ENCODE data around the gene ADTRP. TPM values are rescaled to one million over a fixed set of nuclear protein-coding genes. Genes with fewer than 3 reads are reported as not detected.

The ADTRP gene
- total RNA-seq, 4 donors from 2014 or later, result 0.23 to 0.72 (median 0.67) TPM; not detected in 1

- no peaks in the 10 kb centered on the region for H3K27me3 ChIP-seq
- 80 to 81% methylated on average over 2 of the region's 2 CpGs for WGBS, 2 donors (ENCODE audit: low coverage in 1 of 2)
- no peak overlapping the region for H3K27ac ChIP-seq
- no peaks in the 10 kb centered on the region for H3K4me1 ChIP-seq
- ATAC-seq, result no peak
- TF ChIP-seq, protein P1, sequence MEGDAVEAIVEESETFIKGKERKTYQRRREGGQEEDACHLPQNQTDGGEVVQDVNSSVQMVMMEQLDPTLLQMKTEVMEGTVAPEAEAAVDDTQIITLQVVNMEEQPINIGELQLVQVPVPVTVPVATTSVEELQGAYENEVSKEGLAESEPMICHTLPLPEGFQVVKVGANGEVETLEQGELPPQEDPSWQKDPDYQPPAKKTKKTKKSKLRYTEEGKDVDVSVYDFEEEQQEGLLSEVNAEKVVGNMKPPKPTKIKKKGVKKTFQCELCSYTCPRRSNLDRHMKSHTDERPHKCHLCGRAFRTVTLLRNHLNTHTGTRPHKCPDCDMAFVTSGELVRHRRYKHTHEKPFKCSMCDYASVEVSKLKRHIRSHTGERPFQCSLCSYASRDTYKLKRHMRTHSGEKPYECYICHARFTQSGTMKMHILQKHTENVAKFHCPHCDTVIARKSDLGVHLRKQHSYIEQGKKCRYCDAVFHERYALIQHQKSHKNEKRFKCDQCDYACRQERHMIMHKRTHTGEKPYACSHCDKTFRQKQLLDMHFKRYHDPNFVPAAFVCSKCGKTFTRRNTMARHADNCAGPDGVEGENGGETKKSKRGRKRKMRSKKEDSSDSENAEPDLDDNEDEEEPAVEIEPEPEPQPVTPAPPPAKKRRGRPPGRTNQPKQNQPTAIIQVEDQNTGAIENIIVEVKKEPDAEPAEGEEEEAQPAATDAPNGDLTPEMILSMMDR (IDR thresholded peaks at IDR 0.05), result no peak
- no peak for TF ChIP-seq EP300 (IDR thresholded peaks at IDR 0.05)
- no peak for TF ChIP-seq POLR2AphosphoS5 (IDR thresholded peaks at IDR 0.05)
- no peak for TF ChIP-seq POLR2A (IDR thresholded peaks at IDR 0.05)
- no peaks in the 10 kb centered on the region for H3K9me3 ChIP-seq
- H3K4me3 ChIP-seq, result no peak overlapping the region
- H3K36me3 ChIP-seq, result no peaks in the 10 kb centered on the region
These were observed 99.5 kb downstream of the ADTRP start for GRCh38 chr6:11679099-11679498.

GRCh38 chr6:11675601-11676000 is 103.0 kb downstream of the ADTRP start:
- Histone ChIP-seq H3K9me3 (no peaks in the 10 kb centered on the region), H3K4me1 (no peaks in the 10 kb centered on the region), H3K27ac (no peak overlapping the region), H3K4me3 (no peak overlapping the region), H3K36me3 (no peaks in the 10 kb centered on the region), H3K27me3 (no peaks in the 10 kb centered on the region)
- WGBS, 2 donors (ENCODE audit: low coverage in 1 of 2), result 87 to 90% methylated on average over 2 of the region's 2 CpGs
- TF ChIP-seq EP300 (IDR thresholded peaks at IDR 0.05), result no peak
- TF ChIP-seq, protein P1 (IDR thresholded peaks at IDR 0.05), result no peak
- no peak for TF ChIP-seq POLR2AphosphoS5 (IDR thresholded peaks at IDR 0.05)
- no peak for TF ChIP-seq POLR2A (IDR thresholded peaks at IDR 0.05)
- ATAC-seq, result no peak

DNA sequence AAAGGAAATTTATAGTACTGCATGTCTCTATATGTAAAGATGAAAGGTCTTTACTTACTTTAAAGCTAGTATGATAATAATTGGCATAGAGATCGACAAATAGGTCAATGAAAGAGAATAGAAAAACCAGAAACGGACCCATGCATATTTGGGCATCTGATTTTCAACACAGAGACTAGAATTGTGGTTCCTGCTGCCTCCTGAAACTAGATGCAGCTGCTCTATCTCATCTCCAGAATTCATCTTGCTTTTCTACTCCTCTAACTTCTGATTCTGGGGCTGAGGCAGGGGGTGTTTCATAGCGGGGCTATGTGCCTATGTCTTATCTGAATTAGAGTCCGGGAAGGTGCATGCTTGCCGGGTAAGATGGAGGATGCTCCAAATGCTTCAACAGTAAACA is 105.9 kb downstream of the ADTRP start:
- Histone ChIP-seq H3K27ac (no peak overlapping the region), H3K4me1 (no peaks in the 10 kb centered on the region), H3K36me3 (no peaks in the 10 kb centered on the region), H3K4me3 (no peak overlapping the region), H3K27me3 (peaks cover 5% of the 10 kb centered on the region), H3K9me3 (no peaks in the 10 kb centered on the region)
- no peak for ATAC-seq
- TF ChIP-seq, protein P1 (IDR thresholded peaks at IDR 0.05), result no peak
- TF ChIP-seq POLR2AphosphoS5 (IDR thresholded peaks at IDR 0.05), result no peak
- TF ChIP-seq POLR2A (IDR thresholded peaks at IDR 0.05), result no peak
- TF ChIP-seq EP300 (IDR thresholded peaks at IDR 0.05), result no peak
- 88 to 90% methylated on average over 4 to 5 of the region's 5 CpGs for WGBS, 2 donors (ENCODE audit: low coverage in 1 of 2)

GRCh38 chr6:11672256-11672655 is 106.3 kb downstream of the ADTRP start:
- H3K4me3 ChIP-seq, result no peak overlapping the region
- H3K9me3 ChIP-seq, result no peaks in the 10 kb centered on the region
- TF ChIP-seq, protein P1 (IDR thresholded peaks at IDR 0.05), result no peak
- TF ChIP-seq EP300 (IDR thresholded peaks at IDR 0.05) (no peak), POLR2A (IDR thresholded peaks at IDR 0.05) (no peak), POLR2AphosphoS5 (IDR thresholded peaks at IDR 0.05) (no peak)
- no peak overlapping the region for H3K27ac ChIP-seq
- H3K27me3 ChIP-seq, result peaks cover 5% of the 10 kb centered on the region
- ATAC-seq, result no peak
- H3K36me3 ChIP-seq, result no peaks in the 10 kb centered on the region
- H3K4me1 ChIP-seq, result no peaks in the 10 kb centered on the region

DNA sequence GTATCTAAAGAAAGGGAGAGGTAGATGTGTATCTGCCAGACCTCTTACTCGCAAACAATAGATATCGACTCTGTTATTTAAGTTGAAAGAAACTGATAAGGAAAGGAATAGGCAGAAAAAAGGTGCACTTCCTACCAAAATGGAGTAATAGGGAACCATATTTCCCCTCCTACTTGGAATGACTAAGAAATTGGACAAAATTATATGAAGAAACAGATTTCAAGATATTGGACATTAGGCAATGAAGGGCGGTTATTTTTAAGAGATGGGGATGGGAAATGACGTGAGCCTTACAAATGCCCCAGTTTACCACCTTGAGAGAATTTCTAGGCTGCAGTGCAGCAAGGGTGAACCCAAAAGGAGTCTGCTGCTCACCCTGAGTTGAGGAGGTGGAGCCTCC is 108.9 kb downstream of the ADTRP start:
- ATAC-seq, result no peak

More for the DNA sequence above, 108.9 kb downstream of the ADTRP start:
- 96 to 98% methylated on average over 4 of the region's 4 CpGs for WGBS, 2 donors (ENCODE audit: low coverage in 1 of 2)
- Histone ChIP-seq H3K27ac (no peak overlapping the region), H3K9me3 (no peaks in the 10 kb centered on the region), H3K27me3 (peaks cover 5% of the 10 kb centered on the region), H3K36me3 (no peaks in the 10 kb centered on the region), H3K4me3 (no peak overlapping the region), H3K4me1 (no peaks in the 10 kb centered on the region)
- TF ChIP-seq POLR2AphosphoS5 (IDR thresholded peaks at IDR 0.05) (no peak), EP300 (IDR thresholded peaks at IDR 0.05) (no peak), POLR2A (IDR thresholded peaks at IDR 0.05) (no peak)
- TF ChIP-seq, protein P1 (IDR thresholded peaks at IDR 0.05), result no peak
